Measurements from ENCODE around the gene ZXDC.

GRCh38 chr3:126459763-126460127, 15.9 kb downstream of the ZXDC start:
- TF ChIP-seq, protein P1, sequence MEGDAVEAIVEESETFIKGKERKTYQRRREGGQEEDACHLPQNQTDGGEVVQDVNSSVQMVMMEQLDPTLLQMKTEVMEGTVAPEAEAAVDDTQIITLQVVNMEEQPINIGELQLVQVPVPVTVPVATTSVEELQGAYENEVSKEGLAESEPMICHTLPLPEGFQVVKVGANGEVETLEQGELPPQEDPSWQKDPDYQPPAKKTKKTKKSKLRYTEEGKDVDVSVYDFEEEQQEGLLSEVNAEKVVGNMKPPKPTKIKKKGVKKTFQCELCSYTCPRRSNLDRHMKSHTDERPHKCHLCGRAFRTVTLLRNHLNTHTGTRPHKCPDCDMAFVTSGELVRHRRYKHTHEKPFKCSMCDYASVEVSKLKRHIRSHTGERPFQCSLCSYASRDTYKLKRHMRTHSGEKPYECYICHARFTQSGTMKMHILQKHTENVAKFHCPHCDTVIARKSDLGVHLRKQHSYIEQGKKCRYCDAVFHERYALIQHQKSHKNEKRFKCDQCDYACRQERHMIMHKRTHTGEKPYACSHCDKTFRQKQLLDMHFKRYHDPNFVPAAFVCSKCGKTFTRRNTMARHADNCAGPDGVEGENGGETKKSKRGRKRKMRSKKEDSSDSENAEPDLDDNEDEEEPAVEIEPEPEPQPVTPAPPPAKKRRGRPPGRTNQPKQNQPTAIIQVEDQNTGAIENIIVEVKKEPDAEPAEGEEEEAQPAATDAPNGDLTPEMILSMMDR (IDR thresholded peaks at IDR 0.05): no peak
- no peak for TF ChIP-seq POLR2A (IDR thresholded peaks at IDR 0.05)
